DOHH2 (cell line): ENCODE measurements around the gene CHIC2.

ENCODE experiments used
- EZH2phosphoT487 ChIP-seq: fragments of 200-600 bp; sonication (generic); IDR thresholded peaks from 2 replicates; pipeline ENCODE4 v1.6.1; 2017; ENCODE audit warnings: borderline replicate concordance, mild to moderate bottlenecking, antibody characterized with exemption, low read length, moderate library complexity, mixed read lengths
- TF ChIP-seq, protein P1 (sequence below): fragments of 200-600 bp; sonication (generic); IDR thresholded peaks from one replicate; pipeline ENCODE4 v1.5.1; 2014; ENCODE audit warnings: antibody characterized with exemption, mild to moderate bottlenecking, low read depth, low read length; ENCODE audit not compliant: poor library complexity, severe bottlenecking

GRCh38 chr4:54085284-54085683 is 20.9 kb upstream of the CHIC2 start:
- TF ChIP-seq, protein P1, sequence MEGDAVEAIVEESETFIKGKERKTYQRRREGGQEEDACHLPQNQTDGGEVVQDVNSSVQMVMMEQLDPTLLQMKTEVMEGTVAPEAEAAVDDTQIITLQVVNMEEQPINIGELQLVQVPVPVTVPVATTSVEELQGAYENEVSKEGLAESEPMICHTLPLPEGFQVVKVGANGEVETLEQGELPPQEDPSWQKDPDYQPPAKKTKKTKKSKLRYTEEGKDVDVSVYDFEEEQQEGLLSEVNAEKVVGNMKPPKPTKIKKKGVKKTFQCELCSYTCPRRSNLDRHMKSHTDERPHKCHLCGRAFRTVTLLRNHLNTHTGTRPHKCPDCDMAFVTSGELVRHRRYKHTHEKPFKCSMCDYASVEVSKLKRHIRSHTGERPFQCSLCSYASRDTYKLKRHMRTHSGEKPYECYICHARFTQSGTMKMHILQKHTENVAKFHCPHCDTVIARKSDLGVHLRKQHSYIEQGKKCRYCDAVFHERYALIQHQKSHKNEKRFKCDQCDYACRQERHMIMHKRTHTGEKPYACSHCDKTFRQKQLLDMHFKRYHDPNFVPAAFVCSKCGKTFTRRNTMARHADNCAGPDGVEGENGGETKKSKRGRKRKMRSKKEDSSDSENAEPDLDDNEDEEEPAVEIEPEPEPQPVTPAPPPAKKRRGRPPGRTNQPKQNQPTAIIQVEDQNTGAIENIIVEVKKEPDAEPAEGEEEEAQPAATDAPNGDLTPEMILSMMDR: no peak
- no peak for TF ChIP-seq EZH2phosphoT487
